ENCODE measurements around the gene QPRT. TPM values are rescaled to one million over a fixed set of nuclear protein-coding genes. Genes with fewer than 3 reads are reported as not detected.
"Not testable (repeated sequence)": the region's sequence is repeated elsewhere in the genome, so short reads cannot be mapped to it uniquely, and the experiment has no call there.

QPRT gene
- 49.6 and 112 TPM in 2 replicates for total RNA-seq (ENCODE audit: low replicate concordance)

DNA sequence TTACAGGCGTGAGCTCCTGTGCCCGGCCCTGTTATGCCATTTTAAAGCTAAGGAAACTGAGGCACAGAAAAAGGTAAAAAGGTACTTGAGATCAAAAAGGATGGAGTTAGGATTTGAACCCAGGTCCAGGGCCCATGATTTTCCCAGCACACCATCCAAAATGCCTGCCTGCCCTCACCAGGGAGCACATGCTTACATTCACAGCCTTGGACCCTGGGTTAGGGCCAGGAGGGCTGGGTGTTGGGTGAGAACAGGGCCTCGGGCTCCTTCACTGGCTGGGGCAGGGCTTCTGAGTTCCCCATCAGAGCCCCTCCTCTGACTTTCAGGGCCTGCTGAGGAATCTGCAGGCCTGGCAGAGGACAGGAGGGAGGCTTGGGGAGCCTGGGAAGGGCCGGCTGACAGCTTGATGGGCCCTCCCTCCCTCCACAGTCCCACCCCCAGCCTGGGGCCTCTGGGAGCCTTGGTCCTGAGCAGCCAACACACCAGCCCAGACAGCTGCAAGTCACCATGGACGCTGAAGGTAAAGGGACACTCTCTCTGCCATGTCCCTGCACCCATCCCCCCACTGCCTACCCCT is at the start of gene QPRT:
QPRT (plus strand) TSS at position 490 of the 577 bp plus-strand sequence; CDS start at position 508, 18 bp downstream.
- peak within 1 kb of the TSS; percentile 52 for H2AFZ ChIP-seq (replicated peaks)
- Mint-ChIP-seq H3K4me3 (peak within 1 kb of the TSS; percentile 83), H3K27me3 (ENCODE audit: insufficient read depth, low read depth) (peaks cover 4% of the 10 kb centered on the region), H3K4me1 (peaks cover 22% of the 10 kb centered on the region), H3K36me3 (peaks cover 5% of the 10 kb centered on the region), H3K9me3 (no peaks in the 10 kb centered on the region), H3K27ac (peak within 1 kb of the TSS; percentile 94)
- peak within 1 kb of the TSS; percentile 59 for H3K4me3 ChIP-seq
- peak within 1 kb of the TSS; percentile 92 for H3K27ac ChIP-seq
- peak within 1 kb of the TSS; percentile 91 for H3K4me2 ChIP-seq
- peaks cover 45% of the 10 kb centered on the region for H3K79me2 ChIP-seq (ENCODE audit: low read depth)
- TF ChIP-seq CTCF (IDR thresholded peaks at IDR 0.05) = no peak
- no peak for TF ChIP-seq EZH2phosphoT487 (IDR thresholded peaks at IDR 0.05)
- no peak for TF ChIP-seq EZH2 (IDR thresholded peaks at IDR 0.05)
- no peaks in the 10 kb centered on the region for H3K27me3 ChIP-seq
- no peaks in the 10 kb centered on the region for H3K36me3 ChIP-seq
- DNase-seq (ENCODE audit: low spot score) = peak; percentile 87
- no peaks in the 10 kb centered on the region for H4K20me1 ChIP-seq (ENCODE audit: low read depth)
- H3K4me1 ChIP-seq = no peaks in the 10 kb centered on the region
- no peaks in the 10 kb centered on the region for H3K9me3 ChIP-seq (ENCODE audit: low read depth)
- H3F3A ChIP-seq (ENCODE audit: low read depth) = peaks cover 26% of the 10 kb centered on the region
- H3K9ac ChIP-seq = peak within 1 kb of the TSS; percentile 16

GRCh38 chr16:29629318-29629717 is 49.7 kb upstream of the QPRT start:
- not testable (repeated sequence) for H3K4me1 ChIP-seq; H3K36me3 Mint-ChIP-seq; H3K4me1 Mint-ChIP-seq; H3K9me3 Mint-ChIP-seq; H2AFZ ChIP-seq (replicated peaks); H3K79me2 ChIP-seq (ENCODE audit: low read depth); H3K27ac Mint-ChIP-seq; H3K9ac ChIP-seq; H3K27me3 Mint-ChIP-seq (ENCODE audit: insufficient read depth, low read depth); H3K4me3 Mint-ChIP-seq; H3K36me3 ChIP-seq; H4K20me1 ChIP-seq (ENCODE audit: low read depth); H3K27ac ChIP-seq; H3K4me2 ChIP-seq; H3F3A ChIP-seq (ENCODE audit: low read depth); H3K4me3 ChIP-seq; H3K9me3 ChIP-seq (ENCODE audit: low read depth); H3K27me3 ChIP-seq; DNase-seq (ENCODE audit: low spot score)

DNA sequence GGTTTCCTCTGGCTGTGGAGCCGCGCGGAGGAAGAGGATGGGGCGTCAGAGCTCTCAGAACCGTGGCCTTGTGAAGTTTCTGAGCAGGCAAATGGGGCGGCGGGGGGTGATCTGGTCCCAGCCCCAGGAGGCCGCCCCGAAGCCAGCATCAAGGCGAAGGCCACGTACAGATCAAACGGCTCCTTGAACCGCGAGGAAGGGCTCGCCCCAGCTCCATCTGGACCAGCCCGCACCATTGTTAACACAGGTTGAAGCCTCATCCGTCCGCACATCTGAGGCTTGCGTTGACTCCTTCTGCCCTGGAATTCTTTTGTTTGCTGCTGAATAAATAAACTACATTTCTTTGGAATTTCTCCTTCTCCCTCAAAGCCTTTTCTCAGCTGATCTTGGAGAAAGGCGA is 47.3 kb upstream of the QPRT start:
- not testable (repeated sequence) for DNase-seq (ENCODE audit: low spot score); H2AFZ ChIP-seq (replicated peaks); H3K9ac ChIP-seq; H3K4me3 Mint-ChIP-seq; H3K27ac Mint-ChIP-seq; H3K9me3 ChIP-seq (ENCODE audit: low read depth); H3K4me1 Mint-ChIP-seq; H3K4me2 ChIP-seq; H3K27me3 ChIP-seq; H3K9me3 Mint-ChIP-seq; H3K27ac ChIP-seq; H3K36me3 Mint-ChIP-seq; H4K20me1 ChIP-seq (ENCODE audit: low read depth); H3K79me2 ChIP-seq (ENCODE audit: low read depth); H3K4me1 ChIP-seq; H3K36me3 ChIP-seq; H3F3A ChIP-seq (ENCODE audit: low read depth); H3K4me3 ChIP-seq; H3K27me3 Mint-ChIP-seq (ENCODE audit: insufficient read depth, low read depth)

GRCh38 chr16:29635902-29636301 is 43.1 kb upstream of the QPRT start:
- H3K27ac Mint-ChIP-seq; H3K4me2 ChIP-seq; H2AFZ ChIP-seq (replicated peaks); H3K36me3 Mint-ChIP-seq; H3K9me3 ChIP-seq (ENCODE audit: low read depth); H3K36me3 ChIP-seq; H3K4me1 Mint-ChIP-seq; H3K4me3 ChIP-seq; H3K27ac ChIP-seq; H3K4me3 Mint-ChIP-seq; H3K4me1 ChIP-seq; H3K27me3 ChIP-seq; H4K20me1 ChIP-seq (ENCODE audit: low read depth); H3K79me2 ChIP-seq (ENCODE audit: low read depth); DNase-seq (ENCODE audit: low spot score); H3K9me3 Mint-ChIP-seq; H3F3A ChIP-seq (ENCODE audit: low read depth); H3K27me3 Mint-ChIP-seq (ENCODE audit: insufficient read depth, low read depth); H3K9ac ChIP-seq: not testable (repeated sequence)

DNA sequence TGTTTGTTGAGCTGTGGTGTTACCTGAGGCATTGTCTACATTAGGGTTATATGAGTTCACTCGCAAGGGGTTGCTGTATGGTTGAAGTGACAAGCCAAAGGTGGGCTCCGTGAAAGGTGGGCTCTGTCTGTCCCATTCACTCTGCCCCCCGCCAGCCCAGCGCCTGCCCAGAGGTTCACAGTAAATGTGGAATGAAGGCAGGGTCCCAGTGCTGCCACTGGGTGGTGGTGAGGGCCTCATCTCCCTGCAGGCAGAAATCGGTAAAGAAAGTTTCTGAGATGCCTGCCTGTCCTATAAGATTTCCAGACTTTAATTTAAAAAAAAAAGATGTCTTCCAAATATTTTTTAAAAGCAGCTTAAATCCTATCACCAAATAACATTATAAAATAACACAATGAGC is 42.6 kb upstream of the QPRT start:
- H3K27me3 Mint-ChIP-seq (ENCODE audit: insufficient read depth, low read depth); H3K4me1 Mint-ChIP-seq; DNase-seq (ENCODE audit: low spot score): not testable (repeated sequence)

DNA sequence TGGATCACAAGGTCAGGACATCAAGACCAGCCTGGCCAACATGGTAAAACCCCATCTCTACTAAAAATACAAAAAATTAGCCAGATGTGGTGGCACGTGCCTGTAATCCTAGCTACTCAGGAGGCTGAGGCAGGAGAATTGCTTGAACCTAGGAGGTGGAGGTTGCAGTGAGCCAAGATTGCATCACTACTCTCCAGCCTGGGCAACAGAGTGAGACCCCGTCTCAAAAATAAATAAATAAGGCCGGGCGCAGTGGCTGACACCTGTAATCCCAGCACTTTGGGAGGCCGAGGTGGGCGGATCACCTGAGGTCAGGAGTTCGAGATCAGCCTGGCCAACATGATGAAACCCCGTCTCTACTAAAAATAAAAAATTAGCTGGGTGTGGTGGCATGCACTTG is 40.2 kb upstream of the QPRT start:
- H3K27me3 Mint-ChIP-seq (ENCODE audit: insufficient read depth, low read depth); H3F3A ChIP-seq (ENCODE audit: low read depth); H3K9me3 ChIP-seq (ENCODE audit: low read depth); H3K9ac ChIP-seq; H3K9me3 Mint-ChIP-seq; H3K4me3 ChIP-seq; H3K27ac ChIP-seq; H3K36me3 ChIP-seq; H2AFZ ChIP-seq (replicated peaks); DNase-seq (ENCODE audit: low spot score); H4K20me1 ChIP-seq (ENCODE audit: low read depth); H3K36me3 Mint-ChIP-seq; H3K4me1 ChIP-seq; H3K27ac Mint-ChIP-seq; H3K4me2 ChIP-seq; H3K27me3 ChIP-seq; H3K4me3 Mint-ChIP-seq; H3K79me2 ChIP-seq (ENCODE audit: low read depth); H3K4me1 Mint-ChIP-seq: not testable (repeated sequence)

More for the DNA sequence above, 42.6 kb upstream of the QPRT start:
- H3K9ac ChIP-seq; H3K4me1 ChIP-seq; H3K9me3 ChIP-seq (ENCODE audit: low read depth); H3K9me3 Mint-ChIP-seq; H3K27me3 ChIP-seq; H3K79me2 ChIP-seq (ENCODE audit: low read depth); H3K4me2 ChIP-seq; H3K36me3 Mint-ChIP-seq; H2AFZ ChIP-seq (replicated peaks); H4K20me1 ChIP-seq (ENCODE audit: low read depth); H3K36me3 ChIP-seq; H3F3A ChIP-seq (ENCODE audit: low read depth); H3K27ac ChIP-seq; H3K4me3 ChIP-seq; H3K27ac Mint-ChIP-seq; H3K4me3 Mint-ChIP-seq: not testable (repeated sequence)
